ENCODE data around the gene UTF1.

Gene UTF1

DNA sequence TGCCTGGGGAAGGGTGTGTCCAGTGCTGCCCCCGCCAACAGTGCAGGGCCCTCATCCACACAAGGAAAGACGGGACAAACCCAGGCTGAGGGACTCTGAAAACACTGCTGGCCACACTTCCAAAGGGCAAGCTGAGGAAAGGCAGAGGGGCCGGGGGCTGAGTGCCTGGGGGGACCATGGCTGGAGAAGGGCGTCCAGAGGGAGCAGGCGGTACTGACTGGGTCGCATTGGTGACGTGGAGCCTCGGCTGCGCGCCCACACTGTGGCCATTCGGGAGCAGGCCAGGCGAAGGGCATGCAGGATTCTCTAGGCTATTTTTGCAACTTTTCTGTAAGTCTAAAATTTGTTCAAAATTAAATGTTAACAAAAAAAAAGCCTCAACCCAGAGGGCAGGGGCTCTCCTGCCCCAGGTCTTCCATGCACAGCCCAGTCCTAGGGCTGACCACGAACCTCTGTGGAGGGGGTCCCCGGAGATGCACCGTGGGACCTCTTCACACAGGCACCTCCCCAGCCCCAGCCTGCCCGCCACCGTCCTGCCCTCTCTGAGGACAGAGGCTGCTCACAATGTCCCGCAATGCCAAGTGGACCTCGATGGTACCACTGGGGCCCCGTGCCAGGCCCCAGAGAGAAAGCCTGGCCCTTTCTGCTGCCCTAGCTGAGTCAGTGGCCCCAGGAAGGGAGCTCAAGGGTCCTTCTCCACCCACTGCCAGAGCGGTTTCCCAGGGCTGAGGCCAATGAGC, 36.2 kb downstream of the UTF1 start:
- Mint-ChIP-seq H3K36me3 (peaks cover 17% of the 10 kb centered on the region), H3K4me3 (no peak overlapping the region), H3K4me1 (peaks cover 40% of the 10 kb centered on the region), H3K9me3 (no peaks in the 10 kb centered on the region), H3K27me3 (no peaks in the 10 kb centered on the region), H3K27ac (no peak overlapping the region)
- no peak for ATAC-seq

DNA sequence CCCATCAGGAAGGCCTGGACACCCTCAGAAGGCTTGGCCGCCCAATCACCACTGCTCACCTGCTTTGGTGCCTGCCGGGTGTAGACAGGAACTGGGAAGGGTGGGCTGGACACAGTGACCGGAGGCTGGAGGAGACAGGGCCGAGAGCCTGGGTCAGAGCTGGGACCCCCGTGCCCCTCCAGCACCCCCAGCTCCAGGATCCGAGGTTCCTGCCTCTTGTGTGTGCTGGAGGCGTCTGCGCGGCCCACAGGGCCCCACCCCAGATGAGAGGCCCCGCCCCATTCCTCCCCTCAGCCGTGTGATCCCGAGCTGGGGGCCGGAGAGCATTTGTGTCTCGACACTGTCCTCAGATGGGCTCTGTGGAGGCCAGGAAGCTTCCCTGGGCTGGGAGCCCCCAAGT, 37.3 kb downstream of the UTF1 start:
- ATAC-seq, result no peak
- Mint-ChIP-seq H3K36me3 (peaks cover 23% of the 10 kb centered on the region), H3K4me1 (peaks cover 37% of the 10 kb centered on the region), H3K27ac (no peak overlapping the region), H3K9me3 (no peaks in the 10 kb centered on the region), H3K27me3 (no peaks in the 10 kb centered on the region), H3K4me3 (no peak overlapping the region)

DNA sequence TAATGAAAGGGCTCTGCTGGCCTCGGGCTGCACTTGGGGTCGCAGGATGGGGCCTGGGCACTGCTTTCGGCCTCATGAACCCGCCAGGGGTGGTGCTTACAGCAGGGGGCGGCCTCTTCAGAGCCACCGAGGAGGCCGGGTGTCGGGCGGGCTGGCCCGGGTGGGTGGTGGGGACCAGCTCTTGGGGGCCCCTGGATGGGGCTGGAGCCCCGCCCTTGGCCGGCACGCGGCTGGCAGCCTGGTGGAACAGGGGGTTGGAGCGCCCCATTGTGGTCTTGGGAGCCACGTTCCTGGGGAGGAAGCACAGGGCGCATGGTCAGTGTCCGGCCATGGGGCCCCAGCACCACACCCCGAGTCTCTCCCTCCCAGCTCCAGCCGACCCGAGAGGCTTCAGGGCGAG, 37.8 kb downstream of the UTF1 start:
- peak; percentile 9 for ATAC-seq
- no peaks in the 10 kb centered on the region for H3K27me3 Mint-ChIP-seq
- H3K36me3 Mint-ChIP-seq, result peaks cover 27% of the 10 kb centered on the region
- H3K4me3 Mint-ChIP-seq, result no peak overlapping the region
- peaks cover 31% of the 10 kb centered on the region for H3K4me1 Mint-ChIP-seq
- no peaks in the 10 kb centered on the region for H3K9me3 Mint-ChIP-seq
- no peak overlapping the region for H3K27ac Mint-ChIP-seq

- no peaks in the 10 kb centered on the region for H3K9me3 Mint-ChIP-seq
- H3K4me1 Mint-ChIP-seq, result peaks cover 25% of the 10 kb centered on the region
- peaks cover 27% of the 10 kb centered on the region for H3K36me3 Mint-ChIP-seq
- ATAC-seq, result no peak
- no peak overlapping the region for H3K27ac Mint-ChIP-seq
- no peak overlapping the region for H3K4me3 Mint-ChIP-seq
- H3K27me3 Mint-ChIP-seq, result no peaks in the 10 kb centered on the region
Measured at GRCh38 chr10:133268532-133268931, 38.5 kb downstream of the UTF1 start.

GRCh38 chr10:133269367-133269766, 39.4 kb downstream of the UTF1 start:
- Mint-ChIP-seq H3K4me1 (peaks cover 17% of the 10 kb centered on the region), H3K27ac (no peak overlapping the region), H3K36me3 (peaks cover 27% of the 10 kb centered on the region), H3K4me3 (no peak overlapping the region), H3K9me3 (no peaks in the 10 kb centered on the region), H3K27me3 (no peaks in the 10 kb centered on the region)
- ATAC-seq, result no peak

DNA sequence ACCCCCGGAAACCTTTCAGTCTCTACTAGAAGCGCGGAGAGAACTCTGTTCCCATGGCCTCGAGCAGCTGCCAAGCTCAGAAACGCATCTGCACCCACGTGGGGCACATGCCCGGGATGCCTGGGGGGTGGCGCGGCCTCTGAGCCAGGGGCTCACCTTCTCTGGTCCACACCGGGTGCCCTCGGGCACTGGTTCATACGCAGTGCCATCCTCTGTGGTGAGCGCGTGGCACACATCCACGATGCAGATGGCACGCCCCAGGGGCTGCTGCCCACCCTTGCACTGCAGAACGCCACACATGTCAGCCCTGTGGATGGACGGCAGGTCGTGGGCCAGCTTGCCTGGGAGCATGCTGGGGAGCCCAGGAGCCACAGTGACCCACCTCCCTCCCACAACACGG, 40.2 kb downstream of the UTF1 start:
- Mint-ChIP-seq H3K4me3 (no peak overlapping the region), H3K27me3 (no peaks in the 10 kb centered on the region), H3K27ac (no peak overlapping the region), H3K36me3 (peaks cover 27% of the 10 kb centered on the region), H3K4me1 (peaks cover 16% of the 10 kb centered on the region), H3K9me3 (no peaks in the 10 kb centered on the region)
- no peak for ATAC-seq

DNA sequence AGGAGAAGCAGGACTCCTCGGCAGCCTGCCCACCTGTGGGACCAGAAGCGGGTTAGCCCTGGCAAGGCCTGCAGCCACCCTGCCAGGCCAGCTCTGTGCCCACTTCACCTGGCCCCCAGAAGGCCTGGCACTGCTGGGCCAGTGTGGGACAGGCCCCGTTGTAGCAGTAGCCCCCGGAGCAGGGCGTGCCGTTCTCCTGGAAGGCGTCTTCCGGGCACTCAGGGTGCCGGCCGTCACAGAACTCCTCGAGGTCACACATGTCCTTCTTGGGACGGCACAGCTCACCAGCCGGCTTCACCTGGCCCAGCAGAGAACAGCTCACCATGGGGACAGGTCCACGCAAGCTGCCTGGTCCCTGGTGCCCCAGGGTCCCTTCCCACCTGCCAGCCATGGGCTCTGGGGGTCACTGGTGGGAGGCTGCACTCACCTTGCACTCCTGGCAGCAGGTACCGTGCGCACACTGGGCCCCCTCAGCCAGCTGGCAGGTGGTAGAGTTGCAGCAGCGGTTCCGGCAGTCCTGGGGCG, 40.8 kb downstream of the UTF1 start:
- no peaks in the 10 kb centered on the region for H3K9me3 Mint-ChIP-seq
- ATAC-seq, result no peak
- H3K4me3 Mint-ChIP-seq, result no peak overlapping the region
- H3K27ac Mint-ChIP-seq, result no peak overlapping the region
- H3K4me1 Mint-ChIP-seq, result peaks cover 16% of the 10 kb centered on the region
- H3K27me3 Mint-ChIP-seq, result no peaks in the 10 kb centered on the region
- H3K36me3 Mint-ChIP-seq, result peaks cover 24% of the 10 kb centered on the region

GRCh38 chr10:133271521-133272300, 41.7 kb downstream of the UTF1 start:
- Mint-ChIP-seq H3K27ac (no peak overlapping the region), H3K4me3 (no peak overlapping the region)
- no peak for ATAC-seq

DNA sequence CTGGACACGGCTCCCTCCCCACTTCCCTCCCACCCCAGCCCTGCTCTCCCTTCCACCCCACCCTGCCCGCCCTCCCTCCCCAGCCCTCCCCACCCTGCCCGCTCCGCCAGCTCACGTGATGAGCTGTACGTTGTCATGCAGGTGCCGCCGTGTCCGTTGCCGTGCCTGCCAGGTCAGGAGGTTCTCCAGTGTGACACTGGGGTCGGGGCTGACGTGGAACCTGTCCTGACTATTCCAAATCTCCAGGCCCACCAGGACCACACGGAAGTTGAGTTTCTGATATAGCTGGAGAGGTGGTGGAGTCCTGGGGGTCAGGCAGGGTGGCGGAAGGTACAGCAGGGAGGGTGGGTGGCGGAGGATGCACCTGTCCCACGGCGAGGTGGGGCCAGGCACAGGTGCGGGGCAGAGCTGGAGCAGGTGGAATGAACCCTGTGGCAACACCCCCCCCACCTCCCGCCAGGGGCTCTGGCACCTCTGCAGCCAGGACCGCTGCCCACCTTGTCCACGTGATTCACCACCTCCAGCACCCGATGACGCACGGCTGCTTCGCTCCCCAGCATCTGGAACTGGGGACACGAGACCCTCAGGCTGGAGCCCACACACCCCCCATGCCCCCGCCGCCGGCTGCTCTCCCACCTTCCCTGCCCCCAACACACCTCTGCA, 42.4 kb downstream of the UTF1 start:
- Mint-ChIP-seq H3K27ac (no peak overlapping the region), H3K27me3 (no peaks in the 10 kb centered on the region), H3K36me3 (peaks cover 22% of the 10 kb centered on the region), H3K9me3 (no peaks in the 10 kb centered on the region), H3K4me3 (no peak overlapping the region), H3K4me1 (peaks cover 27% of the 10 kb centered on the region)
- ATAC-seq, result no peak

More at GRCh38 chr10:133271521-133272300, 41.7 kb downstream of the UTF1 start:
- Mint-ChIP-seq H3K4me1 (peaks cover 20% of the 10 kb centered on the region), H3K27me3 (no peaks in the 10 kb centered on the region), H3K36me3 (peaks cover 22% of the 10 kb centered on the region), H3K9me3 (no peaks in the 10 kb centered on the region)

DNA sequence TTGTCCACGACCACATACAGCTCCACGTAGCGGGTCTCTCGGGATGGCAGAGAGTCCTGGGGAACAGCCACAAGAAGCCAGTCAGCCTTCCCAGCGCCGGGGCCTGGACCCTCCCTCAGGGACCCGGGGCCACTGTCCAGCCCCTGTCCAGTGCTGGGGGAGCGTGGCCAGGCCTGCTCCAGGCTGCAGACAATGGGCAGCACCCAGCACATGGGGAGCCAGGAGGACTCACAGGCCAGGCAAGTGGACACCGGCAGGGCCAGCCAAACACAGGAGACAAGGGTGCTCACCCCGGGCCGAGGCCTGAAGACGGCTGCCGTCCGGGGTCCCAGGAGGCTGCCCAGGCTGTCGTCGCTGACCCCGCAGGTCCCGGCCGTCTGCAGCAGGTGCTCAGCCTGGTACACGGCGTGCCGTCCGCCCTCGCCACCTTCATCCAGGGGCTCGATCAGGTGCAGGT, 43.0 kb downstream of the UTF1 start:
- no peak overlapping the region for H3K4me3 Mint-ChIP-seq
- H3K36me3 Mint-ChIP-seq, result peaks cover 22% of the 10 kb centered on the region
- no peaks in the 10 kb centered on the region for H3K9me3 Mint-ChIP-seq
- no peak for ATAC-seq
- H3K27me3 Mint-ChIP-seq, result no peaks in the 10 kb centered on the region
- H3K4me1 Mint-ChIP-seq, result peaks cover 33% of the 10 kb centered on the region
- H3K27ac Mint-ChIP-seq, result no peak overlapping the region

- Mint-ChIP-seq H3K4me1 (peaks cover 40% of the 10 kb centered on the region), H3K27ac (no peak overlapping the region), H3K9me3 (no peaks in the 10 kb centered on the region), H3K27me3 (no peaks in the 10 kb centered on the region), H3K36me3 (peaks cover 22% of the 10 kb centered on the region), H3K4me3 (no peak overlapping the region)
- ATAC-seq, result no peak
Measured at GRCh38 chr10:133273534-133274143, 43.6 kb downstream of the UTF1 start.

DNA sequence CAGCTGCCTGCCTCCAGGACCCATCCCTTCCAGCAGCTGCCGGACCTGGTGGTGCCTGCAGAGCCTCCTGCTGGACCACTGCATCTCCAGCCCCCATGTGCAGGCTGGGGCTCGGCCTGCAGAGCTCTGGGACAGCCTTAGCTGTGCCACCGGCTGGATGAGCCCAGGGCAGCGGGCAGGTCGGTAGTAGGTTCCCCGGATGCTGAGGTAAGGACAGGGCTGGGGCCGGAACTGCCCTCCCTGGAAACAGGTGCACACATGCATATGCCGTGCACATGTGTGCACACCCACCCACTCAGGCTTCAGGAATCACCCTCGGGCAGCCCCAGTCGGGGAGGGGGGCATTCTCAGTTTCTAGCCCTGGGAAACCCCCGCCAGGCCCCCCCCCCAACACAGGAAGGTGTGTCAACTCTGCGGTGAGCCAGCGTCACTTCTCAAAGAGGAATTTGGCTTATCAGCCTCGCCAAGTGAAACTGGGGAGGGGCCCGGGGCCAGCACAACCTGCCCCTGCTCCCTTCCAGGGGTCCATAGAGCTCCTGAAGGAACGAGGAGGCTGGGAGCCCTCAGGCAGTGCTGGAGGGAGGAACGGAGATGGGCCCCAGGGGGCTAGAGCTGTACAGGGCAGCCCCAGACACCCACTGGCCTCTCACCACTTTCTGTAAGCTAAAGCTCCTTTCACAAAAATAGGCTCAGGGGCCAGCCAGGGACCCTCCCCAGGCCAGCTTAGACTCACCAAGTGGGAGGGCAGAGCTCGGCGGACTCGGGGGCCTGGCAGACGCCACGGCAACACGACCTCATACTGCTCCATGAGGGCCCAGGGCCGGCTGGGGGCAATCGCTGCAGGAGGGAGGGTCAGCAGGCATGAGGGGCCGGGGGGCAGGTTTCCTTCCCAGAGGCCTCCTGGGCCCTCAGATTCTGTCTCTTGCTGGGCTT, 45.0 kb downstream of the UTF1 start:
- Mint-ChIP-seq H3K4me3 (peak overlapping the region; percentile 86), H3K27me3 (no peaks in the 10 kb centered on the region), H3K4me1 (peaks cover 51% of the 10 kb centered on the region), H3K36me3 (peaks cover 19% of the 10 kb centered on the region), H3K9me3 (no peaks in the 10 kb centered on the region), H3K27ac (peak overlapping the region; percentile 80)
- ATAC-seq, result peak; percentile 78

DNA sequence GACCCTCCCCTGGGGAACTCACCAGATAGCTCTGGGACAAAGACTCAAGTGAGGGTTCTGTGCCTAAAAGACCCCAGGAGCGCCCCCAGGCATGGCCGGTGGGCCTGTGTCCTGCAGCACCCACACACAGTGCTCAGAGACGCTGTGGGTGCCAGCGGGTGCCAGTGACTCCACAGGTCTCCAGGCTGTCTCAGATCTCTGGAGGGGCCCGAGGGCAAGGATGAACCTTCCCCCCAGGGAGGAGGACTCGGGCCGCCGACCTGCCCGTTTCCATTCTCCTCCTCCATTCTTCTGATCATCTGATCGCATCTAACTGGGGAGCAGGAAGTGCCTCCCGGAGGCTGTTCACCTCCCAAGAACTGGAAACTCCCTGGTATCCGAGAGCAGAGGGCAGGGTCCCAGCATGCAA, 45.7 kb downstream of the UTF1 start:
- H3K4me3 Mint-ChIP-seq, result peak overlapping the region; percentile 86
- ATAC-seq, result peak; percentile 58
- H3K4me1 Mint-ChIP-seq, result peaks cover 55% of the 10 kb centered on the region
- peaks cover 17% of the 10 kb centered on the region for H3K36me3 Mint-ChIP-seq
- no peaks in the 10 kb centered on the region for H3K9me3 Mint-ChIP-seq
- no peaks in the 10 kb centered on the region for H3K27me3 Mint-ChIP-seq
- H3K27ac Mint-ChIP-seq, result peak overlapping the region; percentile 80

DNA sequence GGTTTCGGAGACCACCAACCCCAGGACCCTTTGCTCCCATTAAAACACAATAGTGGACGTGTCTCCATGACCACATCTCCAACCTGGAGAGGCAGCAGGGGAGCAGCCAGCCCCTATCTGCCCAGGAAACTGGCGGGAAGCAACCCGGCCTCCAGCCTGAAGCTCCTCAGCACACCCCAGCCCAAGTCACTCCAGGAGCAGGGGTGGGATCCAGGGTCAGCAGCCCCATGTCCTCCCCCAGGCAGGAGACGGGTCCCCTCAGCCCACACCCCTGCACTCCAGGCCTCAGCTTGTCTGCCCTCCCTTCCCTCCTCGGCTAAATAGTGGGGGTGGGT, 46.0 kb downstream of the UTF1 start:
- no peaks in the 10 kb centered on the region for H3K27me3 Mint-ChIP-seq
- H3K4me3 Mint-ChIP-seq, result peak overlapping the region; percentile 86
- peak overlapping the region; percentile 80 for H3K27ac Mint-ChIP-seq
- H3K9me3 Mint-ChIP-seq, result no peaks in the 10 kb centered on the region
- H3K36me3 Mint-ChIP-seq, result peaks cover 16% of the 10 kb centered on the region
- peaks cover 55% of the 10 kb centered on the region for H3K4me1 Mint-ChIP-seq
- ATAC-seq, result no peak

Data from stimulated activated memory B cell treated with anti-CD40 and anti-IgM and Interleukin-4, amounts not matched to agents 10 μg/mL and 1 μg/mL and 100 μg/mL, for 72 hours (primary cell).